ENCODE data around the gene GOLGA7B.

DNA sequence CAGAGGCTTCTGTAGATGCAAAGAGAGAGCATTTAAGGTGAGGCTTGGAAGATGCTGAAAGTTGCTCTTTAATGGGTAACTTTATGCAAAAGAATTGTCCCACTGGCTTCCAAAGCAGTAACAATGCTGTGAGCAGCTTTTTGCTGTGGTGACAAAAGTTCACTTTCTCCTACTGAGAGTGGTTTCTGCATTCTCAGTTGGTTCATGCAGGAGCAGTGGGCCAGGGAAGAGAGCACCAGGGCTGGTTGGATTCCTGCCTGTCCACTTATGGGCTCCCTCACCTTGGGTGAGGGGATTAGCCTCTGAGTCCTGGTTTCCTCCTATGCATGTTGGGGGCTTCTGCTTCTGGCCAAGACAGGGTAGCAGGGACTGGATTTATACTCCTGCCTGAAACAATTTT is 31.1 kb upstream of the GOLGA7B start:
- no peak for TF ChIP-seq EP300 (IDR thresholded peaks at IDR 0.05; ENCODE audit: low read depth)
- TF ChIP-seq, protein P1, sequence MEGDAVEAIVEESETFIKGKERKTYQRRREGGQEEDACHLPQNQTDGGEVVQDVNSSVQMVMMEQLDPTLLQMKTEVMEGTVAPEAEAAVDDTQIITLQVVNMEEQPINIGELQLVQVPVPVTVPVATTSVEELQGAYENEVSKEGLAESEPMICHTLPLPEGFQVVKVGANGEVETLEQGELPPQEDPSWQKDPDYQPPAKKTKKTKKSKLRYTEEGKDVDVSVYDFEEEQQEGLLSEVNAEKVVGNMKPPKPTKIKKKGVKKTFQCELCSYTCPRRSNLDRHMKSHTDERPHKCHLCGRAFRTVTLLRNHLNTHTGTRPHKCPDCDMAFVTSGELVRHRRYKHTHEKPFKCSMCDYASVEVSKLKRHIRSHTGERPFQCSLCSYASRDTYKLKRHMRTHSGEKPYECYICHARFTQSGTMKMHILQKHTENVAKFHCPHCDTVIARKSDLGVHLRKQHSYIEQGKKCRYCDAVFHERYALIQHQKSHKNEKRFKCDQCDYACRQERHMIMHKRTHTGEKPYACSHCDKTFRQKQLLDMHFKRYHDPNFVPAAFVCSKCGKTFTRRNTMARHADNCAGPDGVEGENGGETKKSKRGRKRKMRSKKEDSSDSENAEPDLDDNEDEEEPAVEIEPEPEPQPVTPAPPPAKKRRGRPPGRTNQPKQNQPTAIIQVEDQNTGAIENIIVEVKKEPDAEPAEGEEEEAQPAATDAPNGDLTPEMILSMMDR (IDR thresholded peaks at IDR 0.05) = no peak
- no peak for TF ChIP-seq POLR2AphosphoS5 (IDR thresholded peaks at IDR 0.05)

Data from transverse colon (tissue), 4 donors.